DOHH2 (cell line): ENCODE results near the gene TMEM217.

ENCODE experiments used
- EZH2phosphoT487 ChIP-seq: fragments of 200-600 bp; sonication (generic); IDR thresholded peaks from 2 replicates; pipeline ENCODE4 v1.6.1; 2017; ENCODE audit warnings: borderline replicate concordance, mild to moderate bottlenecking, antibody characterized with exemption, low read length, moderate library complexity, mixed read lengths
- TF ChIP-seq, protein P1 (sequence below): fragments of 200-600 bp; sonication (generic); IDR thresholded peaks from one replicate; pipeline ENCODE4 v1.5.1; 2014; ENCODE audit warnings: antibody characterized with exemption, mild to moderate bottlenecking, low read depth, low read length; ENCODE audit not compliant: poor library complexity, severe bottlenecking

DNA sequence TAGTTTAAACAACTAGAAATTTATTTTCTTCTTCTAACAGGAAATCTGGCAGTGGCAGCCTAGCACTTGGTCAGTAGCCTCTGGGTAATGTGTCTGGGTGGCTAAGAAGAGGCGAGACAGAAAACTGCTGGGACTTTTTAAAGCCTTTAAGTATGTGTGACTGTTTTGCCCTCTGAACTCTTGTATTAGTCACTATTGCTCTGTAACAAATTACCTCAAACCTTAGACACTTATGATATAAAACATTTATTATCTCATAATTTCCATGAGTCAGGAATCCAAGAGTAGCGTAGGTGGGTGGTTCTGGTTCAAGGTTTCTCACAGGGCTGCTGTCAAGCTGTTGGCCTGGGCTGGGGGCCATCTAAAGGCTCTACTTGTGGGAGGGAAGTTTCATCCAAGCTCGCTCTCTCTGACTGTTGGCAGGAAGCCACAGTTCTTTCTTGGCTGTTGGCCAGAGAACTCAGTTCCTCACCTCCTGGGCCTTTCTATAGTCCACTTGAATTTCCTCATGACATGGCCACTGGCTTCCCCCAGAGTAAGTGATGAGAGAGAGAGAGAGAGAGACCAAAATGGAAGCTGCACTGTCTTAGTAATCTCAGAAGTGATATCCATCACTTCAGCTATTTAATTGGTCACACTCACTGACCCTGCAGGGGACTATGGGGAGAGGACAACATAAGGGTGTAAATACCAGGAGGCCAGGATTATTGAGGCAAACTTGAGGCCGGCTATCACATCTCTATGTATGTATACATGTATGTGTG lies 17.8 kb downstream of the TMEM217 start:
- TF ChIP-seq, protein P1, sequence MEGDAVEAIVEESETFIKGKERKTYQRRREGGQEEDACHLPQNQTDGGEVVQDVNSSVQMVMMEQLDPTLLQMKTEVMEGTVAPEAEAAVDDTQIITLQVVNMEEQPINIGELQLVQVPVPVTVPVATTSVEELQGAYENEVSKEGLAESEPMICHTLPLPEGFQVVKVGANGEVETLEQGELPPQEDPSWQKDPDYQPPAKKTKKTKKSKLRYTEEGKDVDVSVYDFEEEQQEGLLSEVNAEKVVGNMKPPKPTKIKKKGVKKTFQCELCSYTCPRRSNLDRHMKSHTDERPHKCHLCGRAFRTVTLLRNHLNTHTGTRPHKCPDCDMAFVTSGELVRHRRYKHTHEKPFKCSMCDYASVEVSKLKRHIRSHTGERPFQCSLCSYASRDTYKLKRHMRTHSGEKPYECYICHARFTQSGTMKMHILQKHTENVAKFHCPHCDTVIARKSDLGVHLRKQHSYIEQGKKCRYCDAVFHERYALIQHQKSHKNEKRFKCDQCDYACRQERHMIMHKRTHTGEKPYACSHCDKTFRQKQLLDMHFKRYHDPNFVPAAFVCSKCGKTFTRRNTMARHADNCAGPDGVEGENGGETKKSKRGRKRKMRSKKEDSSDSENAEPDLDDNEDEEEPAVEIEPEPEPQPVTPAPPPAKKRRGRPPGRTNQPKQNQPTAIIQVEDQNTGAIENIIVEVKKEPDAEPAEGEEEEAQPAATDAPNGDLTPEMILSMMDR, result no peak
- no peak for TF ChIP-seq EZH2phosphoT487
